CD14-positive monocyte (primary cell): ENCODE results near the gene DNLZ. TPM values are rescaled to one million over a fixed set of nuclear protein-coding genes. Genes with fewer than 3 reads are reported as not detected.
A peak's percentile ranks its signal among the peaks of the same experiment; 100 is the strongest.

Experiments used
- DNase-seq, 3 donors: peaks; one replicate each; pipeline ENCODE4 v3.0.0-alpha.2; 2011 to 2022
- H2AFZ ChIP-seq: 2 replicates; pipeline ENCODE4 v1.6.0; 2012; ENCODE audit warnings: mild to moderate bottlenecking, low read depth, low read length, inconsistent platforms; ENCODE audit not compliant: insufficient read depth, poor library complexity, severe bottlenecking
- H3K27ac ChIP-seq, 2 donors: 1 replicate in 1 of 2; 2 replicates in 1 of 2; pipeline ENCODE4 v1.5.1; 2012 to 2013; ENCODE audit warnings: low read length in 2 of 2, control low read depth in 1 of 2, inconsistent platforms in 1 of 2, low read depth in 1 of 2, mild to moderate bottlenecking in 1 of 2
- H3K27me3 ChIP-seq, 2 donors: one replicate each; pipeline versions ENCODE4 v1.6.0 to v1.6.1; 2011 to 2013; ENCODE audit warnings: low read length in 2 of 2; ENCODE audit not compliant: control insufficient read depth in 2 of 2, insufficient read depth in 2 of 2
- H3K36me3 ChIP-seq, 2 donors: replicated peaks in 1 of 2; 1 replicate in 1 of 2; 2 replicates in 1 of 2; pipeline versions ENCODE4 v1.5.1 to v1.6.1; 2012 to 2013; ENCODE audit warnings: low read length in 2 of 2, control low read depth in 1 of 2, inconsistent platforms in 1 of 2, mild to moderate bottlenecking in 1 of 2; ENCODE audit not compliant: insufficient read depth in 2 of 2, control insufficient read depth in 1 of 2
- H3K4me1 ChIP-seq, 2 donors: 1 replicate in 1 of 2; 2 replicates in 1 of 2; pipeline versions ENCODE4 v1.5.1 to v1.6.1; 2012 to 2013; ENCODE audit warnings: low read length in 2 of 2, control low read depth in 1 of 2, inconsistent platforms in 1 of 2, mild to moderate bottlenecking in 1 of 2, moderate library complexity in 1 of 2; ENCODE audit not compliant: insufficient read depth in 2 of 2, control insufficient read depth in 1 of 2
- H3K4me2 ChIP-seq: replicated peaks from 2 replicates; pipeline ENCODE3; 2012; ENCODE audit warnings: low read length, moderate library complexity, mild to moderate bottlenecking; ENCODE audit not compliant: poor library complexity, severe bottlenecking; ENCODE audit errors: extremely low read depth
- H3K4me3 ChIP-seq, 3 experiments: fragments of 200-600 bp in 1 of 3; sonication (generic) in 1 of 3; replicated peaks in 1 of 3; 1 replicate in 2 of 3; 2 replicates in 1 of 3; pipeline ENCODE4 v1.5.1; 2011 to 2013; ENCODE audit warnings: low read length in 3 of 3, mild to moderate bottlenecking in 3 of 3, control low read depth in 2 of 3, low read depth in 2 of 3, inconsistent platforms in 1 of 3, moderate library complexity in 1 of 3
- H3K79me2 ChIP-seq: 2 replicates; pipeline ENCODE4 v1.6.0; 2012; ENCODE audit warnings: mild to moderate bottlenecking, control low read depth, inconsistent platforms, low read length, moderate library complexity; ENCODE audit not compliant: insufficient read depth
- H3K9ac ChIP-seq: 2 replicates; pipeline ENCODE4 v1.6.0; 2017; ENCODE audit warnings: low read length, mild to moderate bottlenecking; ENCODE audit not compliant: insufficient read depth, poor library complexity, severe bottlenecking
- H3K9me3 ChIP-seq, 2 donors: replicated peaks in 1 of 2; 1 replicate in 1 of 2; 2 replicates in 1 of 2; pipeline versions ENCODE4 v1.5.1 to v1.6.1; 2012 to 2013; ENCODE audit warnings: low read length in 2 of 2, control low read depth in 1 of 2; ENCODE audit not compliant: control insufficient read depth in 1 of 2, insufficient read depth in 1 of 2
- H4K20me1 ChIP-seq: 2 replicates; pipeline ENCODE4 v1.6.0; 2012; ENCODE audit warnings: mild to moderate bottlenecking, low read length, control low read depth, moderate library complexity; ENCODE audit not compliant: insufficient read depth
- H3K27ac Mint-ChIP-seq, 7 donors: one replicate each; pipeline ENCODE4 v1.8.0; 2020; ENCODE audit warnings: mild to moderate bottlenecking in 7 of 7, mixed read lengths in 7 of 7, moderate library complexity in 6 of 7, inconsistent platforms in 2 of 7
- H3K27me3 Mint-ChIP-seq, 3 donors: one replicate each; pipeline ENCODE4 v1.8.0; 2021 to 2022; ENCODE audit warnings: low read depth in 3 of 3, mild to moderate bottlenecking in 3 of 3, mixed read lengths in 3 of 3, moderate library complexity in 3 of 3, inconsistent platforms in 1 of 3
- H3K36me3 Mint-ChIP-seq, 2 donors: one replicate each; pipeline ENCODE4 v1.8.0; 2020; ENCODE audit warnings: mixed read lengths in 2 of 2, inconsistent platforms in 1 of 2, mild to moderate bottlenecking in 1 of 2
- H3K4me1 Mint-ChIP-seq: one replicate; pipeline ENCODE4 v1.8.0; 2020; ENCODE audit warnings: mild to moderate bottlenecking, mixed read lengths
- H3K4me3 Mint-ChIP-seq, 2 donors: one replicate each; pipeline ENCODE4 v1.8.0; 2020; ENCODE audit warnings: mild to moderate bottlenecking in 2 of 2, mixed read lengths in 2 of 2, moderate library complexity in 1 of 2
- H3K9me3 Mint-ChIP-seq, 7 donors: one replicate each; pipeline ENCODE4 v1.8.0; 2020 to 2022; ENCODE audit warnings: mixed read lengths in 7 of 7, mild to moderate bottlenecking in 6 of 7, moderate library complexity in 6 of 7, inconsistent platforms in 2 of 7
- WGBS: methylation state at CpG from one replicate; pipeline ENCODE4 v1.1.5; 2013; ENCODE audit warnings: missing lambda C conversion rate; ENCODE audit not compliant: insufficient coverage; 5-methylcytosine and 5-hydroxymethylcytosine counted together
- intact Hi-C, 2 donors: fragments of 100-400 bp; cut with micrococcal nuclease; formaldehyde crosslinking; loops; one replicate each; pipeline versions ENCODE4 v1.15.0 to v1.15.1; 2023
- polyA plus RNA-seq, 3 donors: library from polyadenylated mRNA; depleted of rRNA in 1 of 3; unstranded in 2 of 3; stranded (reverse) in 1 of 3; fragments of 300-500 nt in 2 of 3; fragments of >200 nt in 1 of 3; fragmentation: Illumina TruSeq in 2 of 3; gene quantifications; 1 replicate in 2 of 3; 2 replicates in 1 of 3; pipeline ENCODE4 v1.2.3, GENCODE V29; 2012 to 2021
- TF ChIP-seq, protein P1 (sequence below): fragments of 200-600 bp; IDR thresholded peaks from one replicate; pipeline ENCODE4 v1.8.0; 2022; ENCODE audit warnings: antibody characterized with exemption, mild to moderate bottlenecking

The DNLZ gene
- polyA plus RNA-seq, 3 donors: 5.1 to 20.5 (median 10.5) TPM

DNA sequence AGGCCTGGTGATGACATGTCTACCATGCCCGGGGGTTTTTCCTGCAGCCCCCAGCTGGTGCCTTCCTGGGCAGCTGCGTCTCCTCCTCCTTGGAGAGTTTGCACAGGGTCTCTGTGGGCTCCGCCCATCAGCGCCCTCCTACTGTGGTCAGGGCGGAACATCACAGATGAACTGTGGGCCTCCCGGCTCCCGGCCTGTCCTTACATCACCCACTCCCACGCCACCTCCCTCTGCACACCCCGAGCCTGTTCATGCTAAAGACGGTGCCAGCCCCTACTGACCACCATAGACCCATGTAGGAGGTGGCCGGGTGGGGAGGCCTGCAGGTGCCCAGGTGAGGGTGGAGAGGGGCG is 23.6 kb downstream of the DNLZ start:
- Mint-ChIP-seq H3K36me3 (no peaks in the 10 kb centered on the region), H3K27me3 (no peaks in the 10 kb centered on the region), H3K9me3 (no peaks in the 10 kb centered on the region), H3K27ac (no peak overlapping the region), H3K4me1 (peaks cover 2% of the 10 kb centered on the region), H3K4me3 (no peak overlapping the region)
- H3K4me3 ChIP-seq: no peak overlapping the region
- no peaks in the 10 kb centered on the region for H3K27me3 ChIP-seq
- no peak overlapping the region for H3K9ac ChIP-seq
- H3K4me2 ChIP-seq: no peak overlapping the region
- intact Hi-C loops: loop anchor here (2.0 kb wide), 1 partner anchor 61 kb away; the partner anchor contains the start of gene SNAPC4 (in 2 of the 2)
- TF ChIP-seq, protein P1, sequence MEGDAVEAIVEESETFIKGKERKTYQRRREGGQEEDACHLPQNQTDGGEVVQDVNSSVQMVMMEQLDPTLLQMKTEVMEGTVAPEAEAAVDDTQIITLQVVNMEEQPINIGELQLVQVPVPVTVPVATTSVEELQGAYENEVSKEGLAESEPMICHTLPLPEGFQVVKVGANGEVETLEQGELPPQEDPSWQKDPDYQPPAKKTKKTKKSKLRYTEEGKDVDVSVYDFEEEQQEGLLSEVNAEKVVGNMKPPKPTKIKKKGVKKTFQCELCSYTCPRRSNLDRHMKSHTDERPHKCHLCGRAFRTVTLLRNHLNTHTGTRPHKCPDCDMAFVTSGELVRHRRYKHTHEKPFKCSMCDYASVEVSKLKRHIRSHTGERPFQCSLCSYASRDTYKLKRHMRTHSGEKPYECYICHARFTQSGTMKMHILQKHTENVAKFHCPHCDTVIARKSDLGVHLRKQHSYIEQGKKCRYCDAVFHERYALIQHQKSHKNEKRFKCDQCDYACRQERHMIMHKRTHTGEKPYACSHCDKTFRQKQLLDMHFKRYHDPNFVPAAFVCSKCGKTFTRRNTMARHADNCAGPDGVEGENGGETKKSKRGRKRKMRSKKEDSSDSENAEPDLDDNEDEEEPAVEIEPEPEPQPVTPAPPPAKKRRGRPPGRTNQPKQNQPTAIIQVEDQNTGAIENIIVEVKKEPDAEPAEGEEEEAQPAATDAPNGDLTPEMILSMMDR: no peak
- peaks cover 10 to 12% of the 10 kb centered on the region in 2 donors for H3K4me1 ChIP-seq
- WGBS: 84% methylated on average over 2 of the region's 12 CpGs
- no peak for DNase-seq
- no peak overlapping the region for H2AFZ ChIP-seq
- H4K20me1 ChIP-seq: no peaks in the 10 kb centered on the region
- no peaks in the 10 kb centered on the region for H3K36me3 ChIP-seq
- H3K27ac ChIP-seq: no peak overlapping the region
- H3K79me2 ChIP-seq: no peaks in the 10 kb centered on the region
- H3K9me3 ChIP-seq: no peaks in the 10 kb centered on the region

DNA sequence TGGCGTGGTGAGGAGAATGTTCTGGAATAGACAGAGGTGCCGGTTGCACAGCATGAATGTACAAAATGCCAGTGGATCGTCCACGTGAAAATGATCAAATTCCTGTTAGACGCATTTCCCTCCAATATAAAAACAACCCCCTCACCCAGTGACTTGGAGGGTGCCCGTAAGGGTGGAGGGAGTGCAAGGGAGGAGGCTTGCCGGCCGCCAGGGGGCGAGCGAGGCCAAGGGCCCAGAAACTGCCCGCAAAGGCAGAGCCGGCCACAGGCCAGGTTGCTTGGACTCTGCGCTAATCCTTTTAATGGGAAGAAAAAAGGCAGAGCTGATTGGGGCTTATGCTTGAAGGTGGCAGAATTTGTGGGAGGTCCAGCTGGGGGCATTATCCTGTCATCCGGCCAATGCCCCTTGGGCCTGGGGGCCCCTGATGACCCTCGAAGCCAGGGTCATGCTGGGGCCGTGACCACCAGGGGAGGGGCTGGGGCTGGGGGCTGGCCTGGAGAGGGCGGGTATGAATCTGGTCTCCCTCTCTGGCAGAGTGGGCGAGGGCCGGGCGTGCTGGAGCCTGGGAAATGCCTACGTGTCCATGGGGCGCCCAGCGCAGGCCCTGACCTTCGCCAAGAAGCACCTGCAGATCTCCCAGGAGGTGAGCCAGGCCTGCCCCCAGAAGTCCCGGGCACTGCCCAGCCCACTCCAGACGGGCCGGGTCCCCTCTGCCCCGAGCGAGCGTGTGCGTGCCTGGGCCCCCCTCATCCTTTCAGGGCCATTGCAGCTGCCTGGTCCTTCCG is 24.2 kb downstream of the DNLZ start:
- no peak overlapping the region for H3K27ac ChIP-seq
- no peaks in the 10 kb centered on the region for H3K36me3 Mint-ChIP-seq

More for the DNA sequence above, 24.2 kb downstream of the DNLZ start:
- Histone ChIP-seq H3K4me2 (no peak overlapping the region), H3K27me3 (no peaks in the 10 kb centered on the region), H3K9me3 (no peaks in the 10 kb centered on the region), H4K20me1 (no peaks in the 10 kb centered on the region), H3K9ac (no peak overlapping the region), H3K4me3 (no peak overlapping the region), H3K79me2 (no peaks in the 10 kb centered on the region), H3K4me1 (peaks cover 10 to 12% of the 10 kb centered on the region in 2 donors), H3K36me3 (no peaks in the 10 kb centered on the region), H2AFZ (no peak overlapping the region)
- peak overlapping the region in 2 of 7 donors; percentile 44 to 60 for H3K27ac Mint-ChIP-seq
- intact Hi-C loops: loop anchor here (2.0 kb wide), 1 partner anchor 61 kb away; the partner anchor contains the start of gene SNAPC4 (in 2 of the 2)
- DNase-seq: peak; percentile 44 to 59 (median 57)
- no peak overlapping the region for H3K4me3 Mint-ChIP-seq
- TF ChIP-seq, protein P1: peak; percentile 88
- H3K27me3 Mint-ChIP-seq: no peaks in the 10 kb centered on the region
- peaks cover 2% of the 10 kb centered on the region for H3K4me1 Mint-ChIP-seq
- no peaks in the 10 kb centered on the region for H3K9me3 Mint-ChIP-seq
- 78% methylated on average over 19 of the region's 32 CpGs for WGBS
